Chondrocyte (in vitro differentiated cells): ENCODE measurements around the gene FREM3. TPM values are rescaled to one million over a fixed set of nuclear protein-coding genes. Genes with fewer than 3 reads are reported as not detected.

ENCODE experiments used
- DNase-seq: peaks from one replicate; pipeline ENCODE4 v3.0.0; 2021; ENCODE audit warnings: mixed read lengths, low spot score
- H3K27ac Mint-ChIP-seq: one replicate; pipeline ENCODE4 v1.8.0; 2021; ENCODE audit warnings: mild to moderate bottlenecking, moderate library complexity, mixed read lengths; ENCODE audit not compliant: unreplicated experiment
- H3K27me3 Mint-ChIP-seq: 2 replicates; pipeline ENCODE4 v1.8.0; 2021; ENCODE audit warnings: low read depth, mixed read lengths
- H3K36me3 Mint-ChIP-seq: 2 replicates; pipeline ENCODE4 v1.8.0; 2021; ENCODE audit warnings: low read depth, mixed read lengths
- H3K4me1 Mint-ChIP-seq: 2 replicates; pipeline ENCODE4 v1.8.0; 2021; ENCODE audit warnings: low read depth, mild to moderate bottlenecking, mixed read lengths
- H3K4me3 Mint-ChIP-seq: one replicate; pipeline ENCODE4 v1.8.0; 2021; ENCODE audit warnings: mild to moderate bottlenecking, moderate library complexity, mixed read lengths; ENCODE audit not compliant: unreplicated experiment
- H3K9me3 Mint-ChIP-seq: 2 replicates; pipeline ENCODE4 v1.8.0; 2021; ENCODE audit warnings: low read depth, mixed read lengths
- total RNA-seq: library from RNA; stranded (reverse); gene quantifications from 3 replicates; pipeline ENCODE4 v1.2.1, GENCODE V29; 2021
- TF ChIP-seq, protein P1 (sequence below): fragments of 200-600 bp; sonication (generic); IDR thresholded peaks from 2 replicates; pipeline ENCODE4 v1.5.0; 2021; ENCODE audit warnings: antibody characterized with exemption, mild to moderate bottlenecking, moderate library complexity

Gene FREM3
- total RNA-seq, 1 donor from 2014 or later, result not detected

DNA sequence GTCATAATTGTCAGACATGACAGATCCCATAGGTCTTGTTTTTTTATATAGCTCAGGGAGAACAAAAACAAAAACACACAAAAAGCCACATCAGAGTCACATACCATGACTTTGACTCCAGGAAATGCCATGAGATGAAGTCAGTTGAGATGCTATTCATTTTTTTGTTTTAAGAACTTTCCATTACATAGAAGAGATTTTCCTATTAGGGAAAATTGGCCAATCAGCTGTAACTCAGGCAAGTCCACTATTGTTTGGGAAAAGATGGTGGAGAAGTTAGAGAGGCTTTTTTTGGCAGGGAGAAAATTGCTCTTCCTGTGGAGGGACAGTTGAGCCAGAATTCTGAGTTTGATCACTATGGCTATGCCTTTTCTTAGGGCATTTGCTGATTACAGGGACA is 114.4 kb downstream of the FREM3 start:
- TF ChIP-seq, protein P1, sequence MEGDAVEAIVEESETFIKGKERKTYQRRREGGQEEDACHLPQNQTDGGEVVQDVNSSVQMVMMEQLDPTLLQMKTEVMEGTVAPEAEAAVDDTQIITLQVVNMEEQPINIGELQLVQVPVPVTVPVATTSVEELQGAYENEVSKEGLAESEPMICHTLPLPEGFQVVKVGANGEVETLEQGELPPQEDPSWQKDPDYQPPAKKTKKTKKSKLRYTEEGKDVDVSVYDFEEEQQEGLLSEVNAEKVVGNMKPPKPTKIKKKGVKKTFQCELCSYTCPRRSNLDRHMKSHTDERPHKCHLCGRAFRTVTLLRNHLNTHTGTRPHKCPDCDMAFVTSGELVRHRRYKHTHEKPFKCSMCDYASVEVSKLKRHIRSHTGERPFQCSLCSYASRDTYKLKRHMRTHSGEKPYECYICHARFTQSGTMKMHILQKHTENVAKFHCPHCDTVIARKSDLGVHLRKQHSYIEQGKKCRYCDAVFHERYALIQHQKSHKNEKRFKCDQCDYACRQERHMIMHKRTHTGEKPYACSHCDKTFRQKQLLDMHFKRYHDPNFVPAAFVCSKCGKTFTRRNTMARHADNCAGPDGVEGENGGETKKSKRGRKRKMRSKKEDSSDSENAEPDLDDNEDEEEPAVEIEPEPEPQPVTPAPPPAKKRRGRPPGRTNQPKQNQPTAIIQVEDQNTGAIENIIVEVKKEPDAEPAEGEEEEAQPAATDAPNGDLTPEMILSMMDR, result no peak
- Mint-ChIP-seq H3K27ac (peak overlapping the region; percentile 95), H3K4me3 (no peak overlapping the region), H3K36me3 (peaks cover 16% of the 10 kb centered on the region), H3K4me1 (peaks cover 13% of the 10 kb centered on the region), H3K27me3 (peaks cover 4% of the 10 kb centered on the region), H3K9me3 (peaks cover 29% of the 10 kb centered on the region)
- no peak for DNase-seq

- peaks cover 13% of the 10 kb centered on the region for H3K4me1 Mint-ChIP-seq
- no peaks in the 10 kb centered on the region for H3K27me3 Mint-ChIP-seq
- peak overlapping the region; percentile 95 for H3K27ac Mint-ChIP-seq
- TF ChIP-seq, protein P1, result no peak
- H3K4me3 Mint-ChIP-seq, result no peak overlapping the region
- no peak for DNase-seq
- peaks cover 16% of the 10 kb centered on the region for H3K36me3 Mint-ChIP-seq
- peaks cover 29% of the 10 kb centered on the region for H3K9me3 Mint-ChIP-seq
These were observed 114.9 kb downstream of the FREM3 start for GRCh38 chr4:143585548-143585947.

GRCh38 chr4:143581331-143581946 is 119.0 kb downstream of the FREM3 start:
- no peak for DNase-seq
- Mint-ChIP-seq H3K9me3 (peaks cover 29% of the 10 kb centered on the region), H3K27ac (no peak overlapping the region), H3K27me3 (no peaks in the 10 kb centered on the region), H3K4me1 (peaks cover 9% of the 10 kb centered on the region), H3K4me3 (no peak overlapping the region), H3K36me3 (peaks cover 16% of the 10 kb centered on the region)
- TF ChIP-seq, protein P1, result peak; percentile 34

DNA sequence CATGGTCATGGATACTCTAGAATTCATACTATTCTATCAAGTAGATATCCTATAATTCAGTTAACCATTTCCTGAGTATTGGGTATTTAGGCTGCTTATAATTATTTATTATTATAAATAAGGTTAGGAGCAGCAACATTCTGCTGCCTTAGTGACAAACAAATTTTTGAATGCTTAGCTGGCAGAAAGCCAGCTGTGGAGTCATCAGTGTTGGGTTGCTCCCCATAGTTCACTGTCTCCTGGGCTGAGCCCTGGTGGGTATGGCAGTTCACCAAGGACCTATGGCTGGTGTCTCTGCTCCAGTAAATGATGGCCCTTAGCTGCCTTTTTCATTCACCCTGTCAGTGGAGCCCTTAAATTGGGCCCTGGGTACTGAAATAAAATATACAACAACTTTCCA is 125.1 kb downstream of the FREM3 start:
- Mint-ChIP-seq H3K27ac (no peak overlapping the region), H3K4me1 (no peaks in the 10 kb centered on the region), H3K9me3 (no peaks in the 10 kb centered on the region), H3K27me3 (no peaks in the 10 kb centered on the region), H3K4me3 (no peak overlapping the region), H3K36me3 (no peaks in the 10 kb centered on the region)
- DNase-seq, result no peak
- TF ChIP-seq, protein P1, result no peak

GRCh38 chr4:143564472-143564871 is 136.0 kb downstream of the FREM3 start:
- TF ChIP-seq, protein P1, result no peak
- Mint-ChIP-seq H3K36me3 (peaks cover 3% of the 10 kb centered on the region), H3K27ac (no peak overlapping the region), H3K4me1 (no peaks in the 10 kb centered on the region), H3K4me3 (no peak overlapping the region), H3K9me3 (peaks cover 19% of the 10 kb centered on the region), H3K27me3 (no peaks in the 10 kb centered on the region)
- no peak for DNase-seq
